Measurements from ENCODE around the gene SLC9A8. TPM values are rescaled to one million over a fixed set of nuclear protein-coding genes. Genes with fewer than 3 reads are reported as not detected.
A peak's percentile ranks its signal among the peaks of the same experiment; 100 is the strongest.

SLC9A8 gene
- 4.1 and 6.3 TPM in 2 replicates for total RNA-seq (ENCODE audit: low replicate concordance)

- H3K27ac Mint-ChIP-seq: peak within 1 kb of the TSS; percentile 98
- peaks cover 17% of the 10 kb centered on the region for H3F3A ChIP-seq (ENCODE audit: low read depth)
- peak within 1 kb of the TSS; percentile 64 for H2AFZ ChIP-seq (replicated peaks)
These were observed at the start of gene SLC9A8 for GRCh38 chr20:49812507-49813304. Gene SLC9A8, plus strand, starts transcription at chr20:49812828. Its CDS starts 95 bp downstream, at chr20:49812923.

DNA sequence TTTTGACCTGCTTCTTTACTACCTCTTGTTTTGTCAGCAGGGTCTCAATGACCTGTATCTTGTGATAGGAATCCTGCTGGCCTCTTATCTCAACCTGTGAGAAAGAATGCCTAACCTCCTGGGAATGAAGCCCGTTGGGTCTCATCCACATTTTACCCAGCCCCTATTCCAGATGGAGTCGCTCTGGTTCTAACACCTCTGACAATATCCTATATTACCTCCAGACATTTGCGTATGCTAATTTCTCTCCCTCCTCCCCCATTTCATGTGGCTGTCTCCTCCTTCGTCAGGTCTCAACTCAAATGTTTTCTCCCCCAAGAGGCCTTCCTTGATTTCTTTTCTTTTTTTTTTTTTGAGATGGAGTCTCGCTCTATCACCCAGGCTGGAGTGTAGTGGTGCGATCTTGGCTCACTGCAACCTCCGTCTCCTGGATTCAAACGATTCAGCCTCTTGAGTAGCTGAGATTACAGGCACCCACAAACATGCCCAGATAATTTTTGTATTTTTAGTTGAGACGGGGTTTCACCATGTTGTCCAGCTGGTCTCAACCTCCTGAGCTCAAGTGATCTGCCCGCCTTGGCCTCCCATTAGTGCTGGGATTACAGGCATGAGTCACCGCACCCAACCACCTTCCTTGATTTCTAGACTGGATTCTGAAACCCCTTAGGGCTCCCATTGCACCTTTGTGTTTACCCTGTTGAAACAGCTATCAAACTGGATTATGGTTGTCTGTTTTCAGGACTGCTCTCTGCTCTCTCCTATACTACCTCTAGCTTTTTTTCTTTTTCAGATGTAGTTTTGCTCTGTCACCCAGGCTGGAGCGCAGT is 49.5 kb upstream of the SLC9A8 start:
- peaks cover 31% of the 10 kb centered on the region for H3K4me1 ChIP-seq
- no peak overlapping the region for H3K9ac ChIP-seq
- H3K9me3 ChIP-seq (ENCODE audit: low read depth): no peaks in the 10 kb centered on the region
- H4K20me1 ChIP-seq (ENCODE audit: low read depth): no peaks in the 10 kb centered on the region
- H3K36me3 ChIP-seq: no peaks in the 10 kb centered on the region
- H3K4me3 ChIP-seq: no peak overlapping the region
- H2AFZ ChIP-seq (replicated peaks): no peak overlapping the region
- no peak overlapping the region for H3K4me2 ChIP-seq
- Mint-ChIP-seq H3K9me3 (no peaks in the 10 kb centered on the region), H3K4me1 (peaks cover 25% of the 10 kb centered on the region), H3K27me3 (ENCODE audit: insufficient read depth, low read depth) (peaks cover 6% of the 10 kb centered on the region), H3K36me3 (no peaks in the 10 kb centered on the region), H3K4me3 (no peak overlapping the region), H3K27ac (no peak overlapping the region)
- H3K27me3 ChIP-seq: no peaks in the 10 kb centered on the region
- H3F3A ChIP-seq (ENCODE audit: low read depth): peaks cover 22% of the 10 kb centered on the region
- no peaks in the 10 kb centered on the region for H3K79me2 ChIP-seq (ENCODE audit: low read depth)
- no peak overlapping the region for H3K27ac ChIP-seq
- TF ChIP-seq EZH2phosphoT487 (IDR thresholded peaks at IDR 0.05) (no peak), EZH2 (IDR thresholded peaks at IDR 0.05) (no peak), CTCF (IDR thresholded peaks at IDR 0.05) (no peak)
- no peak for DNase-seq (ENCODE audit: low spot score)

More at GRCh38 chr20:49812507-49813304, at the start of gene SLC9A8:
- peaks cover 10% of the 10 kb centered on the region for H3K79me2 ChIP-seq (ENCODE audit: low read depth)
- H3K9me3 Mint-ChIP-seq: no peaks in the 10 kb centered on the region
- no peaks in the 10 kb centered on the region for H3K36me3 ChIP-seq
- peaks cover 7% of the 10 kb centered on the region for H3K27me3 Mint-ChIP-seq (ENCODE audit: insufficient read depth, low read depth)
- H3K36me3 Mint-ChIP-seq: peaks cover 2% of the 10 kb centered on the region
- peaks cover 23% of the 10 kb centered on the region for H3K4me1 Mint-ChIP-seq
- H3K4me3 ChIP-seq: peak within 1 kb of the TSS; percentile 92
- DNase-seq (ENCODE audit: low spot score): peak; percentile 95
- peaks cover 5% of the 10 kb centered on the region for H3K4me1 ChIP-seq
- TF ChIP-seq CTCF (IDR thresholded peaks at IDR 0.05) (peak; percentile 53), EZH2 (IDR thresholded peaks at IDR 0.05) (no peak)
- peak within 1 kb of the TSS; percentile 70 for H3K27ac ChIP-seq
- peak within 1 kb of the TSS; percentile 96 for H3K4me2 ChIP-seq
- H4K20me1 ChIP-seq (ENCODE audit: low read depth): no peaks in the 10 kb centered on the region
- H3K9ac ChIP-seq: peak within 1 kb of the TSS; percentile 85
- no peaks in the 10 kb centered on the region for H3K9me3 ChIP-seq (ENCODE audit: low read depth)
- H3K27me3 ChIP-seq: no peaks in the 10 kb centered on the region
- H3K4me3 Mint-ChIP-seq: peak within 1 kb of the TSS; percentile 98

GRCh38 chr20:49765413-49765736 is 47.3 kb upstream of the SLC9A8 start:
- H3K4me1 ChIP-seq: peaks cover 29% of the 10 kb centered on the region
- H3K9me3 ChIP-seq (ENCODE audit: low read depth): no peaks in the 10 kb centered on the region
- peaks cover 19% of the 10 kb centered on the region for H3F3A ChIP-seq (ENCODE audit: low read depth)
- H3K4me2 ChIP-seq: peak overlapping the region; percentile 31
- H3K4me3 Mint-ChIP-seq: no peak overlapping the region
- TF ChIP-seq CTCF (IDR thresholded peaks at IDR 0.05): no peak
- TF ChIP-seq EZH2phosphoT487 (IDR thresholded peaks at IDR 0.05): no peak
- TF ChIP-seq EZH2 (IDR thresholded peaks at IDR 0.05): no peak
- H3K4me3 ChIP-seq: no peak overlapping the region
- peak overlapping the region; percentile 7 for H3K27ac ChIP-seq
- no peak overlapping the region for H2AFZ ChIP-seq (replicated peaks)
- DNase-seq (ENCODE audit: low spot score): no peak
- no peak overlapping the region for H3K27ac Mint-ChIP-seq
- no peaks in the 10 kb centered on the region for H3K36me3 Mint-ChIP-seq
- no peaks in the 10 kb centered on the region for H3K79me2 ChIP-seq (ENCODE audit: low read depth)
- no peak overlapping the region for H3K9ac ChIP-seq
- H3K27me3 Mint-ChIP-seq (ENCODE audit: insufficient read depth, low read depth): peaks cover under 1% of the 10 kb centered on the region
- H3K9me3 Mint-ChIP-seq: peaks cover 3% of the 10 kb centered on the region
- H4K20me1 ChIP-seq (ENCODE audit: low read depth): no peaks in the 10 kb centered on the region
- H3K4me1 Mint-ChIP-seq: peaks cover 24% of the 10 kb centered on the region
- no peaks in the 10 kb centered on the region for H3K36me3 ChIP-seq
- H3K27me3 ChIP-seq: no peaks in the 10 kb centered on the region
